ENCODE measurements around the gene MRPL22. TPM values are rescaled to one million over a fixed set of nuclear protein-coding genes. Genes with fewer than 3 reads are reported as not detected.

Gene MRPL22
- total RNA-seq (10 to 100 TPM; 26.9 to 35.0 TPM), polyA plus RNA-seq (10 to 100 TPM; 40.2 to 88.0 TPM)
- long read RNA-seq, donor 1, transcript MRPL22-207 (7 exons, 3,176 nt) = major isoform, 40 of 61 reads
- long read RNA-seq, donor 1, transcript MRPL22-202 (6 exons, 784 nt) = minor isoform, 7 of 61 reads
- long read RNA-seq, donor 1, partial matches to known transcripts = 10 of 61 reads
- long read RNA-seq, donor 1, other reads (novel, unspliced or antisense) = 0 of 61 reads
- long read RNA-seq, donor 2, transcript MRPL22-207 (7 exons, 3,176 nt) = major isoform, 16 of 28 reads
- long read RNA-seq, donor 2, partial matches to known transcripts = 6 of 28 reads
- long read RNA-seq, donor 2, other reads (novel, unspliced or antisense) = 0 of 28 reads
- long read RNA-seq, donor 3, transcript MRPL22-207 (7 exons, 3,176 nt) = major isoform, 21 of 35 reads
- long read RNA-seq, donor 3, transcript MRPL22-202 (6 exons, 784 nt) = minor isoform, 5 of 35 reads
- long read RNA-seq, donor 3, partial matches to known transcripts = 5 of 35 reads
- long read RNA-seq, donor 3, other reads (novel, unspliced or antisense) = 0 of 35 reads
- long read RNA-seq, donor 4, transcript MRPL22-207 (7 exons, 3,176 nt) = major isoform, 21 of 33 reads
- long read RNA-seq, donor 4, partial matches to known transcripts = 7 of 33 reads
- long read RNA-seq, donor 4, other reads (novel, unspliced or antisense) = 0 of 33 reads
- long read RNA-seq, donor 5, transcript MRPL22-202 (6 exons, 784 nt) = minor isoform, 6 of 69 reads
- long read RNA-seq, donor 5, transcript MRPL22-207 (7 exons, 3,176 nt) = major isoform, 53 of 69 reads
- long read RNA-seq, donor 5, transcript MRPL22-201 (6 exons, 3,035 nt) = minor isoform, 9 of 69 reads
- long read RNA-seq, donor 5, partial matches to known transcripts = 0 of 69 reads
- long read RNA-seq, donor 5, other reads (novel, unspliced or antisense) = 0 of 69 reads

DNA sequence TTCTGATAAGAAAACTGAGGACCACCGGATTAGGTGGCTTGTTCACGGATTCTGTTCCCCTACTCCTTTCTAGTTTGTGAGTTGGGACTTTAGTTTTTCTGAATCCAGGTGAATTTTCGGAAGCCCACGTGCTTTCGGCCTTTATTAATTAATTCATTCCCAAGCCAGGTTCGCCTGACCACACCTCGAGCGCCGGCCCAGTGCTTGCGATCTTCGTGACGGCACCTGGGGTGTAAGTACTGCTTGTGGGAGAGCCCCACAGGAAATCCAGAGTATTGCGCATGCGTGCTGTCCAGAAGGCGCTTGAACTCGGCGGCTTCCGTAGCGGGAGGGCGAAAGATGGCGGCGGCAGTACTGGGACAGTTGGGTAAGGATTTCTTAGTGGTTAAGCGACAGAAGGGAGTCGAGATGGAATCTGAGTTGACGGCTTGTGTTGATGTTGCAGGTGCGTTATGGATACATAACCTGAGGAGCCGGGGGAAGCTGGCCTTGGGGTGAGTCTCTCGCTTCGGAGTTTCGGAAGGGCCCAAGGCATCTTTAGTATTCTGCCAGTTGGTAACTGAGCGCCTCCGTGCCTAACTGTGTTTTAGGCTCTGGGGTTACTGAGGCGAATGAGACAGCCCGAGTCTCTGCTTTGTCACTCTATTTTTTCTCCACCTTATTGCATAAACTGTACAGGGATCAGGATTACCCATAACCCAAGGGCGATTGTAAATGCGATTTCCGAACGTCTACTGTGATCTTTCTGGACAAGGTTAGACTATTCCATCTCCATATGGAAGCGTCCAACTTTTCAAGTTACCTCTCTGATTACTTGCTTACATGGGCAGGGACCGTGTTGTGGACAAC, at the start of gene MRPL22:
Gene MRPL22 (plus strand): TSS at position 302 of the 849 bp plus-strand sequence. CDS start 38 bp downstream, at position 340.
- ATAC-seq (ENCODE audit: insufficient read depth, low FRiP score) = peak; percentile 84
- Histone ChIP-seq H3K4me3 (peak within 1 kb of the TSS; percentile 67), H3K27ac (ENCODE audit: low read depth in 1 of 2, low read length in 1 of 2) (peak within 1 kb of the TSS; percentile 79 to 85), H3K4me1 (ENCODE audit: control insufficient read depth in 5 of 5, insufficient read depth in 5 of 5, low read length in 5 of 5) (peaks cover 0 to 29% (median 6%) of the 10 kb centered on the region in 5 donors), H3K36me3 (ENCODE audit: control insufficient read depth in 4 of 4, insufficient read depth in 4 of 4, low read length in 4 of 4) (peaks cover 0 to 3% (median 1%) of the 10 kb centered on the region in 4 donors), H3K9me3 (ENCODE audit: control insufficient read depth in 4 of 4, insufficient read depth in 3 of 4, low read length in 3 of 4) (no peaks in the 10 kb centered on the region), H3K27me3 (ENCODE audit: control insufficient read depth in 3 of 3, insufficient read depth in 3 of 3, low read length in 2 of 3) (no peaks in the 10 kb centered on the region), H3K9ac (ENCODE audit: insufficient read depth in 1 of 2, low read length in 2 of 2) (peak within 1 kb of the TSS; percentile 85 to 97)
- WGBS, 2 donors = 1 to 2% methylated on average over 40 of the region's 40 CpGs
- TF ChIP-seq, protein P1, sequence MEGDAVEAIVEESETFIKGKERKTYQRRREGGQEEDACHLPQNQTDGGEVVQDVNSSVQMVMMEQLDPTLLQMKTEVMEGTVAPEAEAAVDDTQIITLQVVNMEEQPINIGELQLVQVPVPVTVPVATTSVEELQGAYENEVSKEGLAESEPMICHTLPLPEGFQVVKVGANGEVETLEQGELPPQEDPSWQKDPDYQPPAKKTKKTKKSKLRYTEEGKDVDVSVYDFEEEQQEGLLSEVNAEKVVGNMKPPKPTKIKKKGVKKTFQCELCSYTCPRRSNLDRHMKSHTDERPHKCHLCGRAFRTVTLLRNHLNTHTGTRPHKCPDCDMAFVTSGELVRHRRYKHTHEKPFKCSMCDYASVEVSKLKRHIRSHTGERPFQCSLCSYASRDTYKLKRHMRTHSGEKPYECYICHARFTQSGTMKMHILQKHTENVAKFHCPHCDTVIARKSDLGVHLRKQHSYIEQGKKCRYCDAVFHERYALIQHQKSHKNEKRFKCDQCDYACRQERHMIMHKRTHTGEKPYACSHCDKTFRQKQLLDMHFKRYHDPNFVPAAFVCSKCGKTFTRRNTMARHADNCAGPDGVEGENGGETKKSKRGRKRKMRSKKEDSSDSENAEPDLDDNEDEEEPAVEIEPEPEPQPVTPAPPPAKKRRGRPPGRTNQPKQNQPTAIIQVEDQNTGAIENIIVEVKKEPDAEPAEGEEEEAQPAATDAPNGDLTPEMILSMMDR (IDR thresholded peaks at IDR 0.05; ENCODE audit: control extremely low read depth, extremely low read depth) = no peak
- peak; percentile 93 to 97 (median 94) for DNase-seq

DNA sequence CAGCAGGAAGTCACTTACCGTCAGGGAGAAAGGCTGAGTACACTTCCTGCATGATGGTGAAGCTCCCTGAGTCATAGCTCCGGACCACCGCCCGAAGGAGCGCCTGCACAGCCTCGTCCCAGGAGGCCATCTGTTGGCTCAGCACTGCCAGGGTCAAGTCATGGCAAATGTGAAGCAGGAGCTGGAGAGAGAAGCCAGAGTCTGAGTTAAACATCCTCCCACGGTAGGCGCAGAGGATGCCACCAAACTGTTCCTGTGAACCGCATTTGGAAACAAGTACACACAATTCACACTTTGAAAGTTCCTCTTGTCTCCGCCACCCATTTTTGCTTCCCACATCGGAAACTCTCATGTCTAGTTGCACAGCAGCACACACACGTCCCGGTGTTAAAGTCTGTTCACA, 48.5 kb upstream of the MRPL22 start:
- Histone ChIP-seq H3K9ac (ENCODE audit: insufficient read depth in 1 of 2, low read length in 2 of 2) (no peak overlapping the region), H3K27me3 (ENCODE audit: control insufficient read depth in 3 of 3, insufficient read depth in 3 of 3, low read length in 2 of 3) (no peaks in the 10 kb centered on the region), H3K9me3 (ENCODE audit: control insufficient read depth in 4 of 4, insufficient read depth in 3 of 4, low read length in 3 of 4) (peaks cover 0 to 3% (median 0%) of the 10 kb centered on the region in 4 donors), H3K27ac (ENCODE audit: low read depth in 1 of 2, low read length in 1 of 2) (no peak overlapping the region), H3K36me3 (ENCODE audit: control insufficient read depth in 4 of 4, insufficient read depth in 4 of 4, low read length in 4 of 4) (peaks cover 37 to 56% (median 49%) of the 10 kb centered on the region in 4 donors), H3K4me1 (ENCODE audit: control insufficient read depth in 5 of 5, insufficient read depth in 5 of 5, low read length in 5 of 5) (peaks cover 0 to 3% (median 0%) of the 10 kb centered on the region in 5 donors), H3K4me3 (no peak overlapping the region)
- DNase-seq = no peak
- ATAC-seq (ENCODE audit: insufficient read depth, low FRiP score) = no peak
- WGBS, 2 donors = 81 to 86% methylated on average over 13 of the region's 13 CpGs
- TF ChIP-seq, protein P1 (IDR thresholded peaks at IDR 0.05; ENCODE audit: control extremely low read depth, extremely low read depth) = no peak

DNA sequence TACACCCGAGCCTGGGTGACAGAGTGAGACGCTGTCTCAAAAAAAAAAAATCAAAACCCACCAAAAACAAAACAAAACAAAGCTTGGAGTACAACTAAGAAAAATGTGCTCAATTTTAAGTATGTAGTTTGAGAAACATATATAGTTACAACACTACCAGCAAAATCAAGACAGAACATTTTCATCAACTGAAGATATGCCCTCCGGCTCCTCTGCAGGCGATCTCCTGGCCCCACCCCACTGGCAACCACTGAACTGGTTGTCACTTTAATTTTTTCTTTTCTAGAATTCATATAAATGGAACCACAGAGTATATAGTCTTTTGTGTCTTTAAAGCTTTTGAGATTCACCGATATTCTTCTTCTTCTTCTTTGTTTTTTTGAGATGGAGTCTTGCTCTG, 47.5 kb upstream of the MRPL22 start:
- H3K27ac ChIP-seq (ENCODE audit: low read depth in 1 of 2, low read length in 1 of 2) = no peak overlapping the region
- no peak overlapping the region for H3K4me3 ChIP-seq
- peaks cover 0 to 3% (median 0%) of the 10 kb centered on the region in 5 donors for H3K4me1 ChIP-seq (ENCODE audit: control insufficient read depth in 5 of 5, insufficient read depth in 5 of 5, low read length in 5 of 5)
- WGBS, 2 donors = 87 to 88% methylated on average over 5 of the region's 5 CpGs
- TF ChIP-seq, protein P1 (IDR thresholded peaks at IDR 0.05; ENCODE audit: control extremely low read depth, extremely low read depth) = no peak
- no peaks in the 10 kb centered on the region for H3K9me3 ChIP-seq (ENCODE audit: control insufficient read depth in 4 of 4, insufficient read depth in 3 of 4, low read length in 3 of 4)
- ATAC-seq (ENCODE audit: insufficient read depth, low FRiP score) (no peak), DNase-seq (no peak)
- H3K27me3 ChIP-seq (ENCODE audit: control insufficient read depth in 3 of 3, insufficient read depth in 3 of 3, low read length in 2 of 3) = no peaks in the 10 kb centered on the region
- H3K36me3 ChIP-seq (ENCODE audit: control insufficient read depth in 4 of 4, insufficient read depth in 4 of 4, low read length in 4 of 4) = peaks cover 37 to 51% (median 46%) of the 10 kb centered on the region in 4 donors
- H3K9ac ChIP-seq (ENCODE audit: insufficient read depth in 1 of 2, low read length in 2 of 2) = no peak overlapping the region
